ENCODE measurements around the gene NEK1.
"Not testable (repeated sequence)": the region's sequence is repeated elsewhere in the genome, so short reads cannot be mapped to it uniquely, and the experiment has no call there.

The NEK1 gene

GRCh38 chr4:169570266-169570665 lies 42.1 kb downstream of the NEK1 start:
- not testable (repeated sequence) for H3K9me3 ChIP-seq (replicated peaks in 1 of 2; ENCODE audit: control insufficient read depth in 2 of 2, insufficient read depth in 1 of 2, low read depth in 1 of 2, low read length in 2 of 2); H2BK15ac ChIP-seq (ENCODE audit: low read length); H3K23ac ChIP-seq (ENCODE audit: low read depth, low read length, poor library complexity); H3K27me3 ChIP-seq (ENCODE audit: control insufficient read depth in 3 of 3, insufficient read depth in 3 of 3, low read depth in 1 of 3, low read length in 3 of 3); H3K14ac ChIP-seq (ENCODE audit: low read length); H2BK5ac ChIP-seq (ENCODE audit: low read length); H3K9ac ChIP-seq (ENCODE audit: low read depth, low read length, poor library complexity); H4K91ac ChIP-seq (ENCODE audit: low read depth, low read length, poor library complexity); H3K79me1 ChIP-seq (ENCODE audit: low read depth, low read length); H3K4me1 ChIP-seq (ENCODE audit: control insufficient read depth in 2 of 2, insufficient read depth in 1 of 2, low read depth in 1 of 2, low read length in 2 of 2); H2AFZ ChIP-seq (ENCODE audit: low read length); DNase-seq (ENCODE audit: low spot score); H3K27ac ChIP-seq (replicated peaks; ENCODE audit: low read length); H4K8ac ChIP-seq (ENCODE audit: low read depth, low read length); H3K4ac ChIP-seq (ENCODE audit: low read length); H2BK120ac ChIP-seq (ENCODE audit: low read depth, low read length); H2BK12ac ChIP-seq (ENCODE audit: low read length); H2AK5ac ChIP-seq (ENCODE audit: low read depth, low read length); H3K4me3 ChIP-seq (ENCODE audit: low read length in 2 of 2); H3K4me2 ChIP-seq (ENCODE audit: insufficient read depth, low read length, poor library complexity, severe bottlenecking); H3K18ac ChIP-seq (ENCODE audit: low read length)
- no CpG with 5 or more reads among the region's 26 CpGs for WGBS, 2 donors (ENCODE audit: extremely low coverage in 2 of 2, insufficient read length in 2 of 2, insufficient replicate concordance in 1 of 2)
- H3K36me3 ChIP-seq (replicated peaks in 1 of 2; ENCODE audit: control insufficient read depth in 2 of 2, insufficient read depth in 2 of 2, low read length in 2 of 2) = peaks cover 0 to 22% of the 10 kb centered on the region in 2 donors

- not testable (repeated sequence) for H3K4me2 ChIP-seq (ENCODE audit: insufficient read depth, low read length, poor library complexity, severe bottlenecking); H3K79me1 ChIP-seq (ENCODE audit: low read depth, low read length); H3K4ac ChIP-seq (ENCODE audit: low read length); H3K27me3 ChIP-seq (ENCODE audit: control insufficient read depth in 3 of 3, insufficient read depth in 3 of 3, low read depth in 1 of 3, low read length in 3 of 3); H2AFZ ChIP-seq (ENCODE audit: low read length); H3K4me3 ChIP-seq (ENCODE audit: low read length in 2 of 2); H3K18ac ChIP-seq (ENCODE audit: low read length); H2BK120ac ChIP-seq (ENCODE audit: low read depth, low read length); DNase-seq (ENCODE audit: low spot score); H3K4me1 ChIP-seq (ENCODE audit: control insufficient read depth in 2 of 2, insufficient read depth in 1 of 2, low read depth in 1 of 2, low read length in 2 of 2); H3K9me3 ChIP-seq (replicated peaks in 1 of 2; ENCODE audit: control insufficient read depth in 2 of 2, insufficient read depth in 1 of 2, low read depth in 1 of 2, low read length in 2 of 2); H2BK12ac ChIP-seq (ENCODE audit: low read length); H2BK15ac ChIP-seq (ENCODE audit: low read length); H2BK5ac ChIP-seq (ENCODE audit: low read length); H3K9ac ChIP-seq (ENCODE audit: low read depth, low read length, poor library complexity); H4K8ac ChIP-seq (ENCODE audit: low read depth, low read length); H3K23ac ChIP-seq (ENCODE audit: low read depth, low read length, poor library complexity); H3K27ac ChIP-seq (replicated peaks; ENCODE audit: low read length); H2AK5ac ChIP-seq (ENCODE audit: low read depth, low read length); H3K14ac ChIP-seq (ENCODE audit: low read length); H4K91ac ChIP-seq (ENCODE audit: low read depth, low read length, poor library complexity)
- H3K36me3 ChIP-seq (replicated peaks in 1 of 2; ENCODE audit: control insufficient read depth in 2 of 2, insufficient read depth in 2 of 2, low read length in 2 of 2) = peaks cover 0 to 18% of the 10 kb centered on the region in 2 donors
- WGBS, 2 donors (ENCODE audit: extremely low coverage in 2 of 2, insufficient read length in 2 of 2, insufficient replicate concordance in 1 of 2) = no CpG with 5 or more reads among the region's 3 CpGs
Measured at GRCh38 chr4:169569188-169569587, 43.2 kb downstream of the NEK1 start.

GRCh38 chr4:169567916-169568315 lies 44.5 kb downstream of the NEK1 start:
- no peak overlapping the region for H2AFZ ChIP-seq (ENCODE audit: low read length)
- no CpG with 5 or more reads among the region's 4 CpGs for WGBS, 2 donors (ENCODE audit: extremely low coverage in 2 of 2, insufficient read length in 2 of 2, insufficient replicate concordance in 1 of 2)
- H2BK15ac ChIP-seq (ENCODE audit: low read length) = no peak overlapping the region
- no peak for DNase-seq (ENCODE audit: low spot score)
- H3K79me1 ChIP-seq (ENCODE audit: low read depth, low read length) = no peaks in the 10 kb centered on the region
- H3K36me3 ChIP-seq (replicated peaks in 1 of 2; ENCODE audit: control insufficient read depth in 2 of 2, insufficient read depth in 2 of 2, low read length in 2 of 2) = peaks cover 0 to 14% of the 10 kb centered on the region in 2 donors
- no peak overlapping the region for H4K91ac ChIP-seq (ENCODE audit: low read depth, low read length, poor library complexity)
- no peaks in the 10 kb centered on the region for H3K4me1 ChIP-seq (ENCODE audit: control insufficient read depth in 2 of 2, insufficient read depth in 1 of 2, low read depth in 1 of 2, low read length in 2 of 2)
- no peak overlapping the region for H2BK5ac ChIP-seq (ENCODE audit: low read length)
- no peak overlapping the region for H3K9ac ChIP-seq (ENCODE audit: low read depth, low read length, poor library complexity)
- H3K4ac ChIP-seq (ENCODE audit: low read length) = no peak overlapping the region
- no peaks in the 10 kb centered on the region for H3K27me3 ChIP-seq (ENCODE audit: control insufficient read depth in 3 of 3, insufficient read depth in 3 of 3, low read depth in 1 of 3, low read length in 3 of 3)
- H3K4me3 ChIP-seq (ENCODE audit: low read length in 2 of 2) = no peak overlapping the region
- H3K18ac ChIP-seq (ENCODE audit: low read length) = no peak overlapping the region
- H3K27ac ChIP-seq (replicated peaks; ENCODE audit: low read length) = no peak overlapping the region
- no peaks in the 10 kb centered on the region for H3K9me3 ChIP-seq (replicated peaks in 1 of 2; ENCODE audit: control insufficient read depth in 2 of 2, insufficient read depth in 1 of 2, low read depth in 1 of 2, low read length in 2 of 2)
- H2AK5ac ChIP-seq (ENCODE audit: low read depth, low read length) = no peak overlapping the region
- no peak overlapping the region for H3K23ac ChIP-seq (ENCODE audit: low read depth, low read length, poor library complexity)
- no peak overlapping the region for H2BK120ac ChIP-seq (ENCODE audit: low read depth, low read length)
- H2BK12ac ChIP-seq (ENCODE audit: low read length) = no peak overlapping the region
- H3K14ac ChIP-seq (ENCODE audit: low read length) = no peak overlapping the region
- no peak overlapping the region for H4K8ac ChIP-seq (ENCODE audit: low read depth, low read length)
- H3K4me2 ChIP-seq (ENCODE audit: insufficient read depth, low read length, poor library complexity, severe bottlenecking) = no peak overlapping the region

- Histone ChIP-seq H3K4ac (ENCODE audit: low read length) (no peak overlapping the region), H4K91ac (ENCODE audit: low read depth, low read length, poor library complexity) (no peak overlapping the region), H3K14ac (ENCODE audit: low read length) (no peak overlapping the region), H2BK15ac (ENCODE audit: low read length) (no peak overlapping the region), H2BK5ac (ENCODE audit: low read length) (no peak overlapping the region), H3K9me3 (replicated peaks in 1 of 2; ENCODE audit: control insufficient read depth in 2 of 2, insufficient read depth in 1 of 2, low read depth in 1 of 2, low read length in 2 of 2) (no peaks in the 10 kb centered on the region), H3K27ac (replicated peaks; ENCODE audit: low read length) (no peak overlapping the region), H3K27me3 (ENCODE audit: control insufficient read depth in 3 of 3, insufficient read depth in 3 of 3, low read depth in 1 of 3, low read length in 3 of 3) (no peaks in the 10 kb centered on the region), H3K79me1 (ENCODE audit: low read depth, low read length) (no peaks in the 10 kb centered on the region), H4K8ac (ENCODE audit: low read depth, low read length) (no peak overlapping the region), H3K4me1 (ENCODE audit: control insufficient read depth in 2 of 2, insufficient read depth in 1 of 2, low read depth in 1 of 2, low read length in 2 of 2) (no peaks in the 10 kb centered on the region), H2AFZ (ENCODE audit: low read length) (no peak overlapping the region), H3K4me3 (ENCODE audit: low read length in 2 of 2) (no peak overlapping the region), H3K9ac (ENCODE audit: low read depth, low read length, poor library complexity) (no peak overlapping the region), H2BK120ac (ENCODE audit: low read depth, low read length) (no peak overlapping the region), H3K18ac (ENCODE audit: low read length) (no peak overlapping the region), H2BK12ac (ENCODE audit: low read length) (no peak overlapping the region), H3K23ac (ENCODE audit: low read depth, low read length, poor library complexity) (no peak overlapping the region), H3K36me3 (replicated peaks in 1 of 2; ENCODE audit: control insufficient read depth in 2 of 2, insufficient read depth in 2 of 2, low read length in 2 of 2) (peaks cover 0 to 7% of the 10 kb centered on the region in 2 donors), H2AK5ac (ENCODE audit: low read depth, low read length) (no peak overlapping the region), H3K4me2 (ENCODE audit: insufficient read depth, low read length, poor library complexity, severe bottlenecking) (no peak overlapping the region)
- no CpG with 5 or more reads among the region's 2 CpGs for WGBS, 2 donors (ENCODE audit: extremely low coverage in 2 of 2, insufficient read length in 2 of 2, insufficient replicate concordance in 1 of 2)
- DNase-seq (ENCODE audit: low spot score) = peak; percentile 18
Measured at GRCh38 chr4:169566021-169566818, 46.2 kb downstream of the NEK1 start.

Measured in neuronal stem cell (in vitro differentiated cells).